ENCODE results near the gene PGAP2.

DNA sequence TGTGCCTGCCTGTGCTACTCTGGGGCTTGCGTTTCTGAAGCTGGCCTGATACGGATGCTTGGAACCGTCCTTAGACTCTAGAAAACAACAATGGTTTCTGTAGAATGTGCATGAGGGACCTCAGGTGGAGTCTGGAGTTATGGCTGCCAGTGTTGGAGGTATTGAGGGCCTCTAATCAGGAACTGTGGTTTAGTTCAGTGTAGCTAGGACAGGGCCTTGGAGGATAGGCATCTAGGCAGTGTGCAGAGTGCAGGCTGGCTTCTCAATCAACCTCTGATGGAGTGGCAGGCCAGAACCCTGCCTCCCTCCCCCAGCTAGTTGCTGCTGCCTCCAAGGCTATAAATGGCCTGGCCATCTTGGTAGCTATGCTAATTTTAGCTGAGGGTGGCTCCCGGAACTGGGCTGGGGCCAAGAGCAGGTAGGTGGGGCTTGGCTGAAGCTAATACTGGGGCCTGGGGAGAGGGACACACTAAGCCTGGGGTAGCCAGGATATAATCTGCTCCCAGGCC, 51.1 kb downstream of the PGAP2 start:
- TF ChIP-seq POLR2A (IDR thresholded peaks at IDR 0.05) = no peak
- TF ChIP-seq, protein P1, sequence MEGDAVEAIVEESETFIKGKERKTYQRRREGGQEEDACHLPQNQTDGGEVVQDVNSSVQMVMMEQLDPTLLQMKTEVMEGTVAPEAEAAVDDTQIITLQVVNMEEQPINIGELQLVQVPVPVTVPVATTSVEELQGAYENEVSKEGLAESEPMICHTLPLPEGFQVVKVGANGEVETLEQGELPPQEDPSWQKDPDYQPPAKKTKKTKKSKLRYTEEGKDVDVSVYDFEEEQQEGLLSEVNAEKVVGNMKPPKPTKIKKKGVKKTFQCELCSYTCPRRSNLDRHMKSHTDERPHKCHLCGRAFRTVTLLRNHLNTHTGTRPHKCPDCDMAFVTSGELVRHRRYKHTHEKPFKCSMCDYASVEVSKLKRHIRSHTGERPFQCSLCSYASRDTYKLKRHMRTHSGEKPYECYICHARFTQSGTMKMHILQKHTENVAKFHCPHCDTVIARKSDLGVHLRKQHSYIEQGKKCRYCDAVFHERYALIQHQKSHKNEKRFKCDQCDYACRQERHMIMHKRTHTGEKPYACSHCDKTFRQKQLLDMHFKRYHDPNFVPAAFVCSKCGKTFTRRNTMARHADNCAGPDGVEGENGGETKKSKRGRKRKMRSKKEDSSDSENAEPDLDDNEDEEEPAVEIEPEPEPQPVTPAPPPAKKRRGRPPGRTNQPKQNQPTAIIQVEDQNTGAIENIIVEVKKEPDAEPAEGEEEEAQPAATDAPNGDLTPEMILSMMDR (IDR thresholded peaks at IDR 0.05) = no peak
